ENCODE data around the gene FUOM.

DNA sequence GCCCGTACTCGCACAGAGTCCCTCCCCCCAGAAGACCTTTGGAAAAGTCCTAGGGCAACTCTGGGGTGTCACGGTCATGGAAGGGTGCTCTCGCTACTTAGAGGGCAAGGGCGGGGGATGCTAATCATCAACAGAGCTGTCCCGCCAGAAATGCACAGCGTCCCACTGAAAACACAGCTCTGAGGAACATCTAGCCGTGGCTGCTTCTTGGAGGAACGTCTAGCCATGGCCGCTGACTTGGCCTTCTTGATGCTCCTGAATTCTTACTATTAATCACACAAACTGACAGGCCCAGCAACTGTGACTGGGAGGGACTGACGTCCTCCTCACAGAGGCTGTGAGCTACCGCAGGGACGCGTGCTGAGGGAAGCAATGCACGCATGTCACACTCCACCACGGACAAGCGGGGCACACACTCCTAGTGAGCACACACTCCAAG lies 50.9 kb downstream of the FUOM start:
- TF ChIP-seq, protein P1, sequence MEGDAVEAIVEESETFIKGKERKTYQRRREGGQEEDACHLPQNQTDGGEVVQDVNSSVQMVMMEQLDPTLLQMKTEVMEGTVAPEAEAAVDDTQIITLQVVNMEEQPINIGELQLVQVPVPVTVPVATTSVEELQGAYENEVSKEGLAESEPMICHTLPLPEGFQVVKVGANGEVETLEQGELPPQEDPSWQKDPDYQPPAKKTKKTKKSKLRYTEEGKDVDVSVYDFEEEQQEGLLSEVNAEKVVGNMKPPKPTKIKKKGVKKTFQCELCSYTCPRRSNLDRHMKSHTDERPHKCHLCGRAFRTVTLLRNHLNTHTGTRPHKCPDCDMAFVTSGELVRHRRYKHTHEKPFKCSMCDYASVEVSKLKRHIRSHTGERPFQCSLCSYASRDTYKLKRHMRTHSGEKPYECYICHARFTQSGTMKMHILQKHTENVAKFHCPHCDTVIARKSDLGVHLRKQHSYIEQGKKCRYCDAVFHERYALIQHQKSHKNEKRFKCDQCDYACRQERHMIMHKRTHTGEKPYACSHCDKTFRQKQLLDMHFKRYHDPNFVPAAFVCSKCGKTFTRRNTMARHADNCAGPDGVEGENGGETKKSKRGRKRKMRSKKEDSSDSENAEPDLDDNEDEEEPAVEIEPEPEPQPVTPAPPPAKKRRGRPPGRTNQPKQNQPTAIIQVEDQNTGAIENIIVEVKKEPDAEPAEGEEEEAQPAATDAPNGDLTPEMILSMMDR (conservative IDR thresholded peaks at IDR 0.05; ENCODE audit: low read depth in 2 of 2): no peak
- no peak for TF ChIP-seq CREB1 (CRISPR knock-in tag; IDR thresholded peaks at IDR 0.05; ENCODE audit: low read depth)
- TF ChIP-seq, protein P2, sequence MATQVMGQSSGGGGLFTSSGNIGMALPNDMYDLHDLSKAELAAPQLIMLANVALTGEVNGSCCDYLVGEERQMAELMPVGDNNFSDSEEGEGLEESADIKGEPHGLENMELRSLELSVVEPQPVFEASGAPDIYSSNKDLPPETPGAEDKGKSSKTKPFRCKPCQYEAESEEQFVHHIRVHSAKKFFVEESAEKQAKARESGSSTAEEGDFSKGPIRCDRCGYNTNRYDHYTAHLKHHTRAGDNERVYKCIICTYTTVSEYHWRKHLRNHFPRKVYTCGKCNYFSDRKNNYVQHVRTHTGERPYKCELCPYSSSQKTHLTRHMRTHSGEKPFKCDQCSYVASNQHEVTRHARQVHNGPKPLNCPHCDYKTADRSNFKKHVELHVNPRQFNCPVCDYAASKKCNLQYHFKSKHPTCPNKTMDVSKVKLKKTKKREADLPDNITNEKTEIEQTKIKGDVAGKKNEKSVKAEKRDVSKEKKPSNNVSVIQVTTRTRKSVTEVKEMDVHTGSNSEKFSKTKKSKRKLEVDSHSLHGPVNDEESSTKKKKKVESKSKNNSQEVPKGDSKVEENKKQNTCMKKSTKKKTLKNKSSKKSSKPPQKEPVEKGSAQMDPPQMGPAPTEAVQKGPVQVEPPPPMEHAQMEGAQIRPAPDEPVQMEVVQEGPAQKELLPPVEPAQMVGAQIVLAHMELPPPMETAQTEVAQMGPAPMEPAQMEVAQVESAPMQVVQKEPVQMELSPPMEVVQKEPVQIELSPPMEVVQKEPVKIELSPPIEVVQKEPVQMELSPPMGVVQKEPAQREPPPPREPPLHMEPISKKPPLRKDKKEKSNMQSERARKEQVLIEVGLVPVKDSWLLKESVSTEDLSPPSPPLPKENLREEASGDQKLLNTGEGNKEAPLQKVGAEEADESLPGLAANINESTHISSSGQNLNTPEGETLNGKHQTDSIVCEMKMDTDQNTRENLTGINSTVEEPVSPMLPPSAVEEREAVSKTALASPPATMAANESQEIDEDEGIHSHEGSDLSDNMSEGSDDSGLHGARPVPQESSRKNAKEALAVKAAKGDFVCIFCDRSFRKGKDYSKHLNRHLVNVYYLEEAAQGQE (IDR thresholded peaks at IDR 0.05; ENCODE audit: unreplicated experiment): no peak

Measured in GM23338 (cell line).